Neural crest cell (in vitro differentiated cells): ENCODE data around the gene CA12. TPM values are rescaled to one million over a fixed set of nuclear protein-coding genes. Genes with fewer than 3 reads are reported as not detected.

Experiments used
- DNase-seq: peaks from one replicate; pipeline ENCODE4 v3.0.0; 2021; ENCODE audit warnings: low read depth, mixed read lengths, low spot score
- H3K27ac Mint-ChIP-seq: one replicate; pipeline ENCODE4 v1.8.0; 2021; ENCODE audit warnings: mild to moderate bottlenecking, mixed read lengths; ENCODE audit not compliant: unreplicated experiment
- H3K27me3 Mint-ChIP-seq: 2 replicates; pipeline ENCODE4 v1.8.0; 2021; ENCODE audit warnings: low read depth, mild to moderate bottlenecking, mixed read lengths
- H3K36me3 Mint-ChIP-seq: 2 replicates; pipeline ENCODE4 v1.8.0; 2021; ENCODE audit warnings: low read depth, mild to moderate bottlenecking, mixed read lengths
- H3K4me1 Mint-ChIP-seq: 2 replicates; pipeline ENCODE4 v1.8.0; 2021; ENCODE audit warnings: mixed read lengths
- H3K4me3 Mint-ChIP-seq: one replicate; pipeline ENCODE4 v1.8.0; 2021; ENCODE audit warnings: mild to moderate bottlenecking, mixed read lengths
- H3K9me3 Mint-ChIP-seq: 2 replicates; pipeline ENCODE4 v1.8.0; 2021; ENCODE audit warnings: mixed read lengths
- total RNA-seq: library from RNA; stranded (reverse); gene quantifications from 2 replicates; pipeline ENCODE4 v1.2.1, GENCODE V29; 2021
- TF ChIP-seq, protein P1 (sequence below): fragments of 200-600 bp; sonication (generic); conservative IDR thresholded peaks from 2 replicates; pipeline ENCODE4 v1.5.0; 2021; ENCODE audit warnings: antibody characterized with exemption, mild to moderate bottlenecking

Gene CA12
- total RNA-seq, 1 donor from 2014 or later, result 1.1 TPM

DNA sequence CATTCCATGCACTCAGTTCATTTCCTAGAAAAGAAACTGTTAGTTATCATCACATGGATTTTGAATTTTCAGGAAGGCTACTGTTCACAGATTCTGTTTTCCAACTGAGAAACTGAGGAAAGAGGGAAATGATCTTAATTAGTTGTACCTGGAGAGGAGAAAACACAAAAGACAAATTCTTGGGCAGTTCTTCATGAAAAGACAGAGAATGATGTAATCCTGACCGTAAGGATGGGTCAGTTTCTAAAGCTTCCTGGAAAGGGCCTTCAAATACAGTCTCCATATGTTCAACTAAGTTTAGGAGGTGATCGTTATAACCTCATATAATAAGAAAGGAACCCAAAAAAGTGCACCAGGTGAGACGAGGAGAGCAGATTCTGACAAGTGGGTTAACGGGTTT lies 44.6 kb downstream of the CA12 start:
- H3K4me3 Mint-ChIP-seq, result no peak overlapping the region
- H3K27ac Mint-ChIP-seq, result no peak overlapping the region
- H3K36me3 Mint-ChIP-seq, result no peaks in the 10 kb centered on the region
- TF ChIP-seq, protein P1, sequence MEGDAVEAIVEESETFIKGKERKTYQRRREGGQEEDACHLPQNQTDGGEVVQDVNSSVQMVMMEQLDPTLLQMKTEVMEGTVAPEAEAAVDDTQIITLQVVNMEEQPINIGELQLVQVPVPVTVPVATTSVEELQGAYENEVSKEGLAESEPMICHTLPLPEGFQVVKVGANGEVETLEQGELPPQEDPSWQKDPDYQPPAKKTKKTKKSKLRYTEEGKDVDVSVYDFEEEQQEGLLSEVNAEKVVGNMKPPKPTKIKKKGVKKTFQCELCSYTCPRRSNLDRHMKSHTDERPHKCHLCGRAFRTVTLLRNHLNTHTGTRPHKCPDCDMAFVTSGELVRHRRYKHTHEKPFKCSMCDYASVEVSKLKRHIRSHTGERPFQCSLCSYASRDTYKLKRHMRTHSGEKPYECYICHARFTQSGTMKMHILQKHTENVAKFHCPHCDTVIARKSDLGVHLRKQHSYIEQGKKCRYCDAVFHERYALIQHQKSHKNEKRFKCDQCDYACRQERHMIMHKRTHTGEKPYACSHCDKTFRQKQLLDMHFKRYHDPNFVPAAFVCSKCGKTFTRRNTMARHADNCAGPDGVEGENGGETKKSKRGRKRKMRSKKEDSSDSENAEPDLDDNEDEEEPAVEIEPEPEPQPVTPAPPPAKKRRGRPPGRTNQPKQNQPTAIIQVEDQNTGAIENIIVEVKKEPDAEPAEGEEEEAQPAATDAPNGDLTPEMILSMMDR, result no peak
- no peak for DNase-seq
- peaks cover 3% of the 10 kb centered on the region for H3K9me3 Mint-ChIP-seq
- peaks cover 18% of the 10 kb centered on the region for H3K4me1 Mint-ChIP-seq
- peaks cover 5% of the 10 kb centered on the region for H3K27me3 Mint-ChIP-seq

DNA sequence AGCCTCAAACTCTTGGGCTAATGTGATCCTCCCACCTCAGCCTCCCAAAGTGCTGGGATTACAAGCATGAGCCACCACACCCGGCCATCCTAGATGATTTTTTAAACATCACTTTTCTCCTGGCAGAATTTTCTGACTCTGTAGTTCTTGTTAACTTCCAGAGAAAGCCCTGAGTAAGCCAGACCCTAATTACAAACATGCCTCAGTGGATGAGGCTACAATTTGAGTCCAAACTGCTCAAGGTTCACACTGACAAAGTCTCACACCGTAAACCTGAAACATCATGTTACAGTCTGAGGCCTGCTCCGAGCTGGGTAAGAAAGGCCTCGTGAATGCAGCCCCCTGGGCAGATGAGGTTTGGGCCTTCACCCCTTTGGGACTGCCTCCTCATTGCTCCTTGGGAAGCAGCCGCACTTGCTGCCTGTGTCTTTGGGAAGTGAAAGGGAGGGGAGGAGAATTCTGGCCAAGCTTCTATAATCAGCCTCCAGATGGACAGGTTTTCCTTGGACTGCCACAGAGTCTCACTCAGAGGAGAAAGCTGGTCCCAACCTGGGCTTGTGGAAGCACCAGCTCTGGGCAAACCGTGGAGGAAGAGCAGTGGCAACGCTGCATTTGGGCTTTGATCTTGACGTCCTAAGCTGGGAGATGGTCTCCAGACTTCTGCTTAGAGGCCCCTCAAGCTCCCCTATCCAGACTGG lies 46.0 kb downstream of the CA12 start:
- Mint-ChIP-seq H3K9me3 (no peaks in the 10 kb centered on the region), H3K27me3 (peaks cover 5% of the 10 kb centered on the region), H3K36me3 (no peaks in the 10 kb centered on the region), H3K4me1 (peaks cover 6% of the 10 kb centered on the region), H3K4me3 (no peak overlapping the region), H3K27ac (no peak overlapping the region)
- TF ChIP-seq, protein P1, result no peak
- DNase-seq, result no peak

GRCh38 chr15:63334821-63335220 lies 46.8 kb downstream of the CA12 start:
- Mint-ChIP-seq H3K9me3 (no peaks in the 10 kb centered on the region), H3K27ac (no peak overlapping the region)

GRCh38 chr15:63332367-63333124 lies 49.1 kb downstream of the CA12 start:
- TF ChIP-seq, protein P1, result no peak
- Mint-ChIP-seq H3K27me3 (no peaks in the 10 kb centered on the region), H3K36me3 (no peaks in the 10 kb centered on the region), H3K27ac (no peak overlapping the region), H3K4me3 (no peak overlapping the region), H3K9me3 (peaks cover 3% of the 10 kb centered on the region), H3K4me1 (no peaks in the 10 kb centered on the region)
- DNase-seq, result no peak

More at GRCh38 chr15:63334821-63335220, 46.8 kb downstream of the CA12 start:
- TF ChIP-seq, protein P1, result no peak
- peaks cover 2% of the 10 kb centered on the region for H3K27me3 Mint-ChIP-seq
- no peak overlapping the region for H3K4me3 Mint-ChIP-seq
- DNase-seq, result no peak
- H3K4me1 Mint-ChIP-seq, result no peaks in the 10 kb centered on the region
- no peaks in the 10 kb centered on the region for H3K36me3 Mint-ChIP-seq

DNA sequence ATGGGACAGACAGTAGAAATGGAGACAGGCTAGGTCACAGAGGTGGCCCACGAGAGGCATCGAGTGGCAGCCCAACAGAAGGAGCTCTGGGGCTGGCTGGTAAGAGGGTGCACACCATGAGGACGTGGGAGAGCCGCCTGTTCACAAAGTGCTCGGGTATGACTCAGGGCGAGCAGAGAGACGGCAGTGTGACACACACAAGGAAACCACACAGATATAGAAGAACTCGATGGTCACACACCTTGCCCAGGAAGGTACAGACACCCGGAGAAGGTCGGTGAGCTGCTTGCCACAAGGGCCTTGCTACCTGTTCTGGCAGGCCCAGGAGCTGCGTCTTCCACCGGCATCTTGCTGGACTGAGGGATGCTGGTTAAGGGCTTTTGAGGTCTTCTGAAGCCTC lies 50.2 kb downstream of the CA12 start:
- Mint-ChIP-seq H3K27ac (no peak overlapping the region), H3K9me3 (peaks cover 3% of the 10 kb centered on the region), H3K36me3 (no peaks in the 10 kb centered on the region), H3K4me3 (no peak overlapping the region), H3K4me1 (peaks cover 3% of the 10 kb centered on the region), H3K27me3 (no peaks in the 10 kb centered on the region)
- TF ChIP-seq, protein P1, result no peak
- DNase-seq, result no peak
